Measurements from ENCODE around the gene IL12B. TPM values are rescaled to one million over a fixed set of nuclear protein-coding genes. Genes with fewer than 3 reads are reported as not detected.

Gene IL12B
- under 0.01 TPM in 1 of 2 replicates, not detected in the other for total RNA-seq

DNA sequence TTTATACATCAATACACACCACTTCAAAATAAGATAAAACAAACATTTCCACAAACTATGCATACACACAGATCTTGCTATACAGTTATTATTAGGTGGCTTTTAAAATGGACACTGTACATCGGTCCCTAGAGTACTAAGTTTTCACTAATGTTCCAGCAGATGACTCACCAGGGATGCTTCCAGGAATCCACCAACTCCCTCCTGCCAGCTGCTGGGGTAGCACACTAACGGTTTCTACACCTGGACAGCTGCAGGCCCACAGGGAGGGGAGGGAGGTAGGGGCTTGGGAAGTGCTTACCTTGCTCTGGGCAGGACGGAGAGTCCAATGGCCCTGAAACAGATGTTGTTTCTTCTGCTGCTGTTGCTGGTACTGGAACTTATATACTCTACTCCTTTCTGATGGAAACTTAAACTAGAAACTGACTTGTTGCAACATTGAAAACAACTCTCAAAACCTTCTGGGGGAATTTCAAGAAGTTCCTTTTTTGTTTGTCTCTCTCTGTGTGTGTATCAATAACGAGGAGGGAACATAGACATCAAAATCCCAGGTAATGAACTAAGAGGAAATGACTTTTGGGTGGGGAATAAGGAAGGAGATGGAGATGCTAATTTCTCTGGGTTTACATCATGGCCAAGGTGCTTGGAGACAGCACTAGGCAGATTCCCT, at the start of gene IL12B:
TSS of gene IL12B (minus strand) at position 357 of the 670 bp plus-strand sequence. CDS start 3,705 bp downstream, outside the sequence.

Other genes starting within 250 kb of the IL12B start
- gene EBF1, start 230.6 kb downstream of the IL12B start, total RNA-seq: 9.8 and 15.8 TPM in 2 replicates
- gene RNF145, start 120.9 kb downstream of the IL12B start, total RNA-seq: 47.1 and 68.4 TPM in 2 replicates
- 11.0 and 16.5 TPM in 2 replicates for gene UBLCP1, start 67.2 kb downstream of the IL12B start, total RNA-seq